NB4 (cell line): ENCODE data around the gene PCDHB12.

ENCODE experiments used
- POLR2A ChIP-seq: IDR thresholded peaks from 2 replicates; pipeline ENCODE4 v1.6.1; 2011; ENCODE audit warnings: mild to moderate bottlenecking; ENCODE audit not compliant: insufficient read length; ENCODE audit errors: extremely low read depth
- TF ChIP-seq, protein P1 (sequence below): IDR thresholded peaks from one replicate; pipeline ENCODE4 v1.5.1; 2012; ENCODE audit warnings: low read depth, low read length
- TF ChIP-seq, protein P2 (sequence below): IDR thresholded peaks from 2 replicates; pipeline ENCODE4 v1.6.1; 2011; ENCODE audit warnings: low read depth, low read length

DNA sequence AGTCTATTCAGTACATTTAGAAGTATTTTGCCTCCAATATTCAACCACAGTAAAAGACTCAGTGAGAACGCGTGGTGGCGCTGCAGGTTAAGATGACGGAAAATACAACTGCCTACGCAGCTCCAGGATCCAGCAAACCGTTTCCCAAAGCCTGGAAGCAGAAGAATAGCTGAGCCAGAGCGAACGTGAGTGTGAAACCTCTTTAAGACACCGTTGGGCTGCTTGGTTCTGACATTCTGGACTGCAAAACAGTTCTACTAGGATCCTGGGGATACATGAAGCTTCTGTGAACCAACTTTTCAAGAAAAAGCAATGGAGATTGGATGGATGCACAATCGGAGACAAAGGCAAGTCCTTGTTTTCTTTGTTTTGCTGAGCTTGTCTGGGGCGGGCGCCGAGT, 26.3 kb upstream of the PCDHB12 start, which contains the start of gene PCDHB16:
- TF ChIP-seq POLR2A: no peak
- TF ChIP-seq, protein P1, sequence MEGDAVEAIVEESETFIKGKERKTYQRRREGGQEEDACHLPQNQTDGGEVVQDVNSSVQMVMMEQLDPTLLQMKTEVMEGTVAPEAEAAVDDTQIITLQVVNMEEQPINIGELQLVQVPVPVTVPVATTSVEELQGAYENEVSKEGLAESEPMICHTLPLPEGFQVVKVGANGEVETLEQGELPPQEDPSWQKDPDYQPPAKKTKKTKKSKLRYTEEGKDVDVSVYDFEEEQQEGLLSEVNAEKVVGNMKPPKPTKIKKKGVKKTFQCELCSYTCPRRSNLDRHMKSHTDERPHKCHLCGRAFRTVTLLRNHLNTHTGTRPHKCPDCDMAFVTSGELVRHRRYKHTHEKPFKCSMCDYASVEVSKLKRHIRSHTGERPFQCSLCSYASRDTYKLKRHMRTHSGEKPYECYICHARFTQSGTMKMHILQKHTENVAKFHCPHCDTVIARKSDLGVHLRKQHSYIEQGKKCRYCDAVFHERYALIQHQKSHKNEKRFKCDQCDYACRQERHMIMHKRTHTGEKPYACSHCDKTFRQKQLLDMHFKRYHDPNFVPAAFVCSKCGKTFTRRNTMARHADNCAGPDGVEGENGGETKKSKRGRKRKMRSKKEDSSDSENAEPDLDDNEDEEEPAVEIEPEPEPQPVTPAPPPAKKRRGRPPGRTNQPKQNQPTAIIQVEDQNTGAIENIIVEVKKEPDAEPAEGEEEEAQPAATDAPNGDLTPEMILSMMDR: no peak
- TF ChIP-seq, protein P2, sequence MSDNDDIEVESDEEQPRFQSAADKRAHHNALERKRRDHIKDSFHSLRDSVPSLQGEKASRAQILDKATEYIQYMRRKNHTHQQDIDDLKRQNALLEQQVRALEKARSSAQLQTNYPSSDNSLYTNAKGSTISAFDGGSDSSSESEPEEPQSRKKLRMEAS: no peak
